SK-N-SH (cell line): Measurements from ENCODE around the gene PGD.
"Not testable (repeated sequence)": the region's sequence is repeated elsewhere in the genome, so short reads cannot be mapped to it uniquely, and the experiment has no call there.

ENCODE experiments used
- CHD2 ChIP-seq: fragments of 150-350 bp; IDR thresholded peaks from 2 replicates; pipeline ENCODE4 v1.6.1; 2018; ENCODE audit warnings: low read length; ENCODE audit not compliant: partially characterized antibody
- CTCF ChIP-seq: fragments of 200-600 bp; sonication (generic); IDR thresholded peaks from 2 replicates; pipeline ENCODE4 v1.6.1; 2017; ENCODE audit warnings: antibody characterized with exemption, mild to moderate bottlenecking, moderate library complexity
- EP300 ChIP-seq, 2 experiments: IDR thresholded peaks; 2 replicates each; pipeline versions ENCODE4 v1.4.0 to v1.6.1; 2012; ENCODE audit warnings: borderline replicate concordance in 1 of 2, low read depth in 1 of 2, low read length in 1 of 2
- FOXM1 ChIP-seq: IDR thresholded peaks from 2 replicates; pipeline ENCODE4 v1.4.0; 2012; ENCODE audit warnings: low read depth, mild to moderate bottlenecking
- GABPA ChIP-seq: IDR thresholded peaks from 2 replicates; pipeline ENCODE4 v1.4.0; 2012; ENCODE audit warnings: low read depth, mild to moderate bottlenecking
- NFIC ChIP-seq: IDR thresholded peaks from 2 replicates; pipeline ENCODE4 v1.4.0; 2012; ENCODE audit warnings: borderline replicate concordance
- POLR2AphosphoS5 ChIP-seq: IDR thresholded peaks from 2 replicates; pipeline ENCODE4 v1.6.1; 2012; ENCODE audit warnings: low read depth, low read length
- REST ChIP-seq: IDR thresholded peaks from 2 replicates; pipeline ENCODE4 v1.6.1; 2012; ENCODE audit warnings: mild to moderate bottlenecking, low read depth, low read length, moderate library complexity
- SIN3A ChIP-seq: IDR thresholded peaks from 2 replicates; pipeline ENCODE4 v1.6.1; 2012; ENCODE audit warnings: low read depth, mild to moderate bottlenecking, low read length, moderate library complexity, borderline replicate concordance
- TAF1 ChIP-seq: IDR thresholded peaks from 2 replicates; pipeline ENCODE4 v1.6.1; 2012; ENCODE audit warnings: low read depth, mild to moderate bottlenecking, low read length, moderate library complexity, borderline replicate concordance
- TCF12 ChIP-seq: IDR thresholded peaks from 2 replicates; pipeline ENCODE4 v1.4.0; 2012
- ZBTB33 ChIP-seq: IDR thresholded peaks from 2 replicates; pipeline ENCODE4 v1.4.0; 2012; ENCODE audit warnings: low read depth, borderline replicate concordance

DNA sequence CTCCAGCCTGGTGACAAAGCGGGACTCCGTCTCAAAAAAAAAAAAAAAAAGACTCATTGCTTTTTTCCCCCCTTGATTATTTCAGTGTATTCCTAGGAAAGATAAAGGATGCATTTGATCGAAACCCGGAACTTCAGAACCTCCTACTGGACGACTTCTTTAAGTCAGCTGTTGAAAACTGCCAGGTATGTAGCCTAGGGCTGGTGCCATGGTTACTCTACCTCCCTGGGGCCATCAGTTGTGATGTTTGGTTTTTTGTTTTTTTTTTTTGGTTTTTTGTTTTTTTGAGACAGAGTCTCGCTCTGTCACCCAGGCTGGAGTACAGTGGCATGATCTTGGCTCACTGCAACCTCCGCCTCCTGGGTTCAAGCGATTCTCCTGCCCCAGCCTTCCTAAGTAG, 19.9 kb downstream of the PGD start:
- not testable (repeated sequence) for TF ChIP-seq CTCF; NFIC; TAF1; POLR2AphosphoS5; ZBTB33; FOXM1; EP300 (IDR thresholded peaks at IDR 0.05; ENCODE audit: borderline replicate concordance in 1 of 2, low read depth in 1 of 2, low read length in 1 of 2); TCF12; GABPA; REST; SIN3A; CHD2
